Uterus (tissue), 2 donors: ENCODE results near the gene ADRA2C.

Source experiments
- CTCF ChIP-seq, 4 experiments: fragments of 200-600 bp in 2 of 4; fragments of 450-650 bp in 2 of 4; sonication (generic) in 2 of 4; IDR thresholded peaks; one replicate each; pipeline ENCODE4 v1.5.1; 2016 to 2019; ENCODE audit warnings: antibody characterized with exemption in 4 of 4, mild to moderate bottlenecking in 2 of 4, moderate library complexity in 1 of 4
- POLR2A ChIP-seq, 2 donors: fragments of 450-650 bp; IDR thresholded peaks; one replicate each; pipeline ENCODE4 v1.6.1; 2016; ENCODE audit warnings: antibody characterized with exemption in 2 of 2, mild to moderate bottlenecking in 1 of 2, moderate library complexity in 1 of 2

GRCh38 chr4:3762264-3762663, 3.9 kb upstream of the ADRA2C start:
- TF ChIP-seq CTCF (IDR thresholded peaks at IDR 0.05): no peak
- TF ChIP-seq POLR2A (IDR thresholded peaks at IDR 0.05): no peak
